ENCODE results near the gene SH2B3.

DNA sequence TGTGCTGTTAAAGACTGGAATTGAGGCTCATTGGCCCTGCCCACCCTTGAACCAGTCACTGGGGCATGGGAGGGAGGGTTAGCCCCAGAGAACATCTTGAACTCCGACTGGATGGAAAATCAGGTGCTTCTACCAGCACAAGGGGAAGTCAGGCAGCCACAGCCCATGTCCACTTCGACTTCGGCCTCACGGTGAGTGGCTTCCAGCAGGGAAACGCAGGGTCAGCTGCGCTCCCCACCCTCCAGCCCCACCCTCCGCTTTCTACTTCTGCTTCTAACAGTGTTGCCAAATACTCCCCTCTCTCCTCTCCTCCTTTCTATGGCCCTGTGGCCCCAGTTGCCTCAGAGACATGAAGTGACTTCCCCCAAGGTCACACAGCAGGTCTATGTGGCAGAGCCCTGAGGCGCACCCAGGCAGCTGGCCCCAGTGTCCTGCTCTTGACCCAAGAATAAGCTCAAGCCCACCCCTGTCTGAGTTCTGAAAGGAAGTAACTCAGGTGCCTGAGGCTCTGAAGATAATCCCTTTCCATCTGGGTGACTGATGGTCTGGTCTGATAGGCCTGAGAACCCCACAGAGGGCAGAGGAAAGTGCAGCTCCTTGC lies 11.9 kb upstream of the SH2B3 start:
- TF ChIP-seq, protein P1, sequence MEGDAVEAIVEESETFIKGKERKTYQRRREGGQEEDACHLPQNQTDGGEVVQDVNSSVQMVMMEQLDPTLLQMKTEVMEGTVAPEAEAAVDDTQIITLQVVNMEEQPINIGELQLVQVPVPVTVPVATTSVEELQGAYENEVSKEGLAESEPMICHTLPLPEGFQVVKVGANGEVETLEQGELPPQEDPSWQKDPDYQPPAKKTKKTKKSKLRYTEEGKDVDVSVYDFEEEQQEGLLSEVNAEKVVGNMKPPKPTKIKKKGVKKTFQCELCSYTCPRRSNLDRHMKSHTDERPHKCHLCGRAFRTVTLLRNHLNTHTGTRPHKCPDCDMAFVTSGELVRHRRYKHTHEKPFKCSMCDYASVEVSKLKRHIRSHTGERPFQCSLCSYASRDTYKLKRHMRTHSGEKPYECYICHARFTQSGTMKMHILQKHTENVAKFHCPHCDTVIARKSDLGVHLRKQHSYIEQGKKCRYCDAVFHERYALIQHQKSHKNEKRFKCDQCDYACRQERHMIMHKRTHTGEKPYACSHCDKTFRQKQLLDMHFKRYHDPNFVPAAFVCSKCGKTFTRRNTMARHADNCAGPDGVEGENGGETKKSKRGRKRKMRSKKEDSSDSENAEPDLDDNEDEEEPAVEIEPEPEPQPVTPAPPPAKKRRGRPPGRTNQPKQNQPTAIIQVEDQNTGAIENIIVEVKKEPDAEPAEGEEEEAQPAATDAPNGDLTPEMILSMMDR (conservative IDR thresholded peaks at IDR 0.05; ENCODE audit: low read length): no peak
- no peak for TF ChIP-seq EZH2phosphoT487 (IDR thresholded peaks at IDR 0.05; ENCODE audit: borderline replicate concordance)
